HCT116 (cell line): Measurements from ENCODE around the gene STARD3NL. TPM values are rescaled to one million over a fixed set of nuclear protein-coding genes. Genes with fewer than 3 reads are reported as not detected.
"Not testable (repeated sequence)": the region's sequence is repeated elsewhere in the genome, so short reads cannot be mapped to it uniquely, and the experiment has no call there.

Source experiments
- ATAC-seq: fragments of 200-7000 bp; cut with Tn5 transposase; 2 replicates; pipeline ENCODE4 v1.9.1; 2020; ENCODE audit warnings: mild to moderate bottlenecking, moderate library complexity
- BruUV-seq: library from RNA; stranded (reverse); fragments of 400-500 nt; replicated peaks from 2 replicates; lab custom pipeline; 2021; lab: Mats Ljungman, UMichigan
- CTCF ChIA-PET: fragments of 300-600 bp; sonication (Branson Sonifier 250); formaldehyde crosslinking; loops from one replicate; lab custom pipeline; 2021; ENCODE audit warnings: antibody characterized with exemption; lab: Charles Lee
- POLR2A ChIA-PET: fragments of 300-600, 350-600 bp; sonication (Branson Sonifier 250); formaldehyde crosslinking; loops from one replicate; lab custom pipeline; 2021; ENCODE audit warnings: antibody characterized with exemption; lab: Charles Lee
- RAD21 ChIA-PET, 2 experiments: fragments of 300-600 bp; sonication (Branson Sonifier 250); formaldehyde crosslinking; loops; one replicate each; lab custom pipeline; 2023; ENCODE audit warnings: low total read pairs in 2 of 2; ENCODE audit not compliant: uncharacterized antibody in 2 of 2, unreplicated experiment in 2 of 2, low non-redundant PET in 1 of 2; lab: Charles Lee
- DNase-seq: peaks from one replicate; pipeline ENCODE4 v3.0.0-alpha.2; 2010; ENCODE audit warnings: low read depth, low spot score
- H2AFZ ChIP-seq: fragments of 200-600 bp; shearing (Covaris generic), sonication (generic); 2 replicates; pipeline ENCODE4 v1.6.1; 2017; ENCODE audit warnings: low read depth, mixed run types, mixed read lengths, antibody characterized with exemption, low read length; ENCODE audit not compliant: poor library complexity, severe bottlenecking
- H3K27ac ChIP-seq: 2 replicates; pipeline ENCODE4 v1.5.1; 2012; ENCODE audit warnings: low read depth, low read length
- H3K27me3 ChIP-seq: fragments of 200-600 bp; sonication (generic); 2 replicates; pipeline ENCODE4 v1.6.1; 2016; ENCODE audit warnings: mixed run types, low read length, mixed read lengths; ENCODE audit not compliant: insufficient read depth
- H3K36me3 ChIP-seq, 2 experiments: fragments of 200-500 bp in 1 of 2; fragments of 200-600 bp in 1 of 2; sonication (Bioruptor generic) in 1 of 2; sonication (generic) in 1 of 2; 2 replicates each; pipeline versions ENCODE4 v1.5.1 to v1.6.1; 2014 to 2016; ENCODE audit warnings: low read length in 2 of 2, inconsistent platforms in 1 of 2, mixed read lengths in 1 of 2, mixed run types in 1 of 2; ENCODE audit not compliant: insufficient read depth in 2 of 2, control insufficient read depth in 1 of 2
- H3K4me1 ChIP-seq, 2 experiments: fragments of 200-600 bp in 1 of 2; sonication (generic) in 1 of 2; 2 replicates each; pipeline versions ENCODE4 v1.5.1 to v1.6.1; 2012 to 2017; ENCODE audit warnings: low read length in 2 of 2, inconsistent platforms in 1 of 2, mild to moderate bottlenecking in 1 of 2, mixed read lengths in 1 of 2, mixed run types in 1 of 2, moderate library complexity in 1 of 2; ENCODE audit not compliant: insufficient read depth in 2 of 2, control insufficient read depth in 1 of 2
- H3K4me2 ChIP-seq: fragments of 200-600 bp; sonication (generic); 2 replicates; pipeline ENCODE4 v1.6.1; 2017; ENCODE audit warnings: mixed run types, low read length, mixed read lengths
- H3K4me3 ChIP-seq, 2 experiments: fragments of 200-600 bp in 1 of 2; sonication (generic) in 1 of 2; replicated peaks in 1 of 2; 2 replicates each; pipeline ENCODE4 v1.5.1; 2011 to 2016; ENCODE audit warnings: low read length in 2 of 2, control low read depth in 1 of 2, low read depth in 1 of 2, mild to moderate bottlenecking in 1 of 2, mixed read lengths in 1 of 2, mixed run types in 1 of 2
- H3K79me2 ChIP-seq: fragments of 200-600 bp; sonication (generic); 2 replicates; pipeline ENCODE4 v1.6.1; 2017; ENCODE audit warnings: mild to moderate bottlenecking, mixed run types, low read length, moderate library complexity, mixed read lengths; ENCODE audit not compliant: insufficient read depth
- H3K9ac ChIP-seq: fragments of 200-600 bp; sonication (generic); 2 replicates; pipeline ENCODE4 v1.6.1; 2016; ENCODE audit warnings: low read length, mixed read lengths
- H3K9me2 ChIP-seq: fragments of 200-600 bp; sonication (generic), shearing (Covaris generic); 2 replicates; pipeline ENCODE4 v1.6.1; 2017; ENCODE audit warnings: mixed run types, mild to moderate bottlenecking, moderate library complexity; ENCODE audit not compliant: insufficient read depth
- H3K9me3 ChIP-seq, 2 experiments: fragments of 200-500 bp in 1 of 2; fragments of 200-600 bp in 1 of 2; sonication (Bioruptor generic) in 1 of 2; sonication (generic) in 1 of 2; 2 replicates each; pipeline ENCODE4 v1.6.1; 2014 to 2017; ENCODE audit warnings: low read length in 2 of 2, mixed read lengths in 2 of 2, inconsistent platforms in 1 of 2, low read depth in 1 of 2, mild to moderate bottlenecking in 1 of 2, mixed run types in 1 of 2, moderate library complexity in 1 of 2; ENCODE audit not compliant: control insufficient read depth in 1 of 2, insufficient read depth in 1 of 2
- H4K20me1 ChIP-seq: fragments of 200-600 bp; sonication (generic), shearing (Covaris generic); 2 replicates; pipeline ENCODE4 v1.6.1; 2017; ENCODE audit warnings: mixed run types, mild to moderate bottlenecking, moderate library complexity; ENCODE audit not compliant: insufficient read depth
- EZH2 ChIP-seq: fragments of 200-600 bp; sonication (generic); IDR thresholded peaks from 2 replicates; pipeline ENCODE4 v1.6.1; 2017; ENCODE audit warnings: antibody characterized with exemption, mixed run types
- EZH2phosphoT487 ChIP-seq: fragments of 200-600 bp; IDR thresholded peaks from 2 replicates; pipeline ENCODE4 v1.6.1; 2018; ENCODE audit warnings: antibody characterized with exemption, borderline replicate concordance
- POLR2AphosphoS5 ChIP-seq: IDR thresholded peaks from 2 replicates; pipeline ENCODE4 v1.6.1; 2011; ENCODE audit warnings: mild to moderate bottlenecking, low read depth, low read length, moderate library complexity
- TCF7L2 ChIP-seq: IDR thresholded peaks from 2 replicates; pipeline ENCODE4 v1.7.0; 2011; ENCODE audit warnings: borderline replicate concordance, inconsistent platforms; ENCODE audit not compliant: insufficient read depth, insufficient read length; ENCODE audit errors: extremely low read depth
- YY1 ChIP-seq: IDR thresholded peaks from 2 replicates; pipeline ENCODE4 v1.6.1; 2011; ENCODE audit warnings: low read length, low read depth, moderate library complexity, mild to moderate bottlenecking; ENCODE audit not compliant: insufficient replicate concordance; ENCODE audit errors: extremely low read depth
- intact Hi-C: fragments of 100-400 bp; cut with micrococcal nuclease; formaldehyde crosslinking; loops from 2 replicates; pipeline ENCODE4 v1.10.0; 2022
- total RNA-seq: library from RNA; stranded (reverse); gene quantifications from one replicate; pipeline ENCODE4 v1.2.1, GENCODE V29; 2021; ENCODE audit not compliant: unreplicated experiment

The STARD3NL gene
- total RNA-seq, 1 experiment from 2014 or later, result 32.0 TPM

DNA sequence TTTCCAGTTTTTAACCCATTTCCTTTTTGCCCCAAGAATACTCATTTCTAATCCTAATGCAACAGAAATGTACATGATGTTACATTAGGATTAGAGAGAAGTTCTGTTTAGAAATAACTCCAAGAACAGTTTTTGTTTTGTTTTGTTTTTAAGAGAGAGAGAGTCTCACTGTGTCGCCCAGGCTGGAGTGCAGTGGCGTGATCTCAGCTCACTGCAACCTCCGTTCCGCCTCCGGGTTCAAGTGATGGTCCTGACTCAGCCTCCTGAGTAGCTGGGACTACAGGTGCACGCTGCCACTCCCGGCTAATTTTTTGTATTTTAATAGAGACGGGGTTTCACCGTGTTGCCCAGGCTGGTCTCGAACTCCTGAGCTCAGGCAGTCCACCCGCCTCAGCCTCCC lies 56.7 kb downstream of the STARD3NL start:
- H3K79me2 ChIP-seq, H3K4me2 ChIP-seq, DNase-seq, POLR2A ChIA-PET, H3K4me3 ChIP-seq, ATAC-seq, H3K9me3 ChIP-seq, BruUV-seq, H3K27me3 ChIP-seq, H3K9me2 ChIP-seq, intact Hi-C loops, H3K36me3 ChIP-seq, H2AFZ ChIP-seq, RAD21 ChIA-PET, H3K27ac ChIP-seq, H3K4me1 ChIP-seq, H4K20me1 ChIP-seq, H3K9ac ChIP-seq: not testable (repeated sequence)
- CTCF ChIA-PET, result interaction anchor here (1.0 to 2.3 kb wide), 3 partner anchors 19 to 101 kb away, joined by 3 to 7 read pairs (median 3); no protein-coding TSS in a partner anchor

DNA sequence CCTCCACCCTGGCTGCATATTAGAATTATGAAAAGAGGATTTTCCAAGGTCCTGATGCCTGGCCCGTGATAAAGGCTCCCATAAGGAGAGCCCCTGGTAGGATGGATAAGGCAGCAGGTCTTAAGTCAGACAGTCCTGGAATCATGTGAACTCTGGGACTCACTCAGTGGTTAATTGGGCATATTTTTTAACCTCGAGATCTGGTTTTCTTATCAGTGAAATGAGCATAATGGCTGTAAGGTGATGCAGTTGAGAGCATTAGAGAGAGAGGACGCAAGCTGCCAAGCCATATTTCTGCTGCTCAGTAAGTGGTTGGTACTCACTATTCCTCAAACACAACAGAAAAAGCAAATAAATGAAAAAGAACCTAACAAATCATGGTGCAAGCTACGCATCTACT lies 57.6 kb downstream of the STARD3NL start:
- no TSS peak for BruUV-seq
- Histone ChIP-seq H3K27me3 (no peaks in the 10 kb centered on the region), H2AFZ (no peak overlapping the region), H3K27ac (no peak overlapping the region)
- no peak for DNase-seq
- no peak for TF ChIP-seq EZH2
- TF ChIP-seq YY1, result no peak
- TF ChIP-seq EZH2phosphoT487, result no peak
- TF ChIP-seq TCF7L2, result no peak
- no peak for TF ChIP-seq POLR2AphosphoS5
- TF ChIP-seq, all 23 proteins: peak for 0
- Histone ChIP-seq H3K9me2 (no peaks in the 10 kb centered on the region), H3K4me3 (no peak overlapping the region), H3K9ac (no peak overlapping the region), H3K9me3 (no peaks in the 10 kb centered on the region), H4K20me1 (no peaks in the 10 kb centered on the region), H3K4me1 (no peaks in the 10 kb centered on the region), H3K36me3 (no peaks in the 10 kb centered on the region), H3K4me2 (no peak overlapping the region), H3K79me2 (no peaks in the 10 kb centered on the region)
- RAD21 ChIA-PET, result no interaction called here
- POLR2A ChIA-PET, result no interaction called here
- intact Hi-C loops, result no loop called here
- CTCF ChIA-PET, result interaction anchor here (2.3 kb wide), 1 partner anchor 20 kb away, joined by 7 read pairs; no protein-coding TSS in a partner anchor
- no peak for ATAC-seq

DNA sequence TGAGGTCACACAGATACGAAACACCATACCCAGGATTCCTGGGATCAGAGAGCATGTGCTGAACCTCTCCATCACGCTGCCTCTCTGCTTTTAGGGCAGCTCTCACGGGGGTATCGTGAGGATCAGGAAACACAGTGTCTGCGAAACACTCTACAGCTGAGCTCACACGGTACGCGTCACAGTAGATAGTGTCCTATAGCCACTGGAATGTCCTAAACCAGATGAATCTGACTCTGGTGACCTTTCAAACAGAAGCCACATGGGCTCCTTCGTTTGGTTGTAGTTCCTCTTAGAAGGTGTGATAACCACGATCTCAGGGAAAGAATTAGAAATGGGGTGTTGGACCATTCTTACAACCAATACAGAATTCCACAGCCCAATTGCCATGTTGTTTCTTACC lies 61.1 kb downstream of the STARD3NL start:
- H3K9ac ChIP-seq, H3K4me3 ChIP-seq, H3K79me2 ChIP-seq, H3K4me1 ChIP-seq, POLR2A ChIA-PET, H3K36me3 ChIP-seq, CTCF ChIA-PET, RAD21 ChIA-PET, H3K27ac ChIP-seq, DNase-seq, ATAC-seq, H3K4me2 ChIP-seq, H4K20me1 ChIP-seq, H3K9me2 ChIP-seq, H3K27me3 ChIP-seq, intact Hi-C loops, H2AFZ ChIP-seq, H3K9me3 ChIP-seq, BruUV-seq: not testable (repeated sequence)
